ENCODE measurements around the gene COL12A1. TPM values are rescaled to one million over a fixed set of nuclear protein-coding genes. Genes with fewer than 3 reads are reported as not detected.

The COL12A1 gene
- total RNA-seq, 2 experiments from 2014 or later = not detected

DNA sequence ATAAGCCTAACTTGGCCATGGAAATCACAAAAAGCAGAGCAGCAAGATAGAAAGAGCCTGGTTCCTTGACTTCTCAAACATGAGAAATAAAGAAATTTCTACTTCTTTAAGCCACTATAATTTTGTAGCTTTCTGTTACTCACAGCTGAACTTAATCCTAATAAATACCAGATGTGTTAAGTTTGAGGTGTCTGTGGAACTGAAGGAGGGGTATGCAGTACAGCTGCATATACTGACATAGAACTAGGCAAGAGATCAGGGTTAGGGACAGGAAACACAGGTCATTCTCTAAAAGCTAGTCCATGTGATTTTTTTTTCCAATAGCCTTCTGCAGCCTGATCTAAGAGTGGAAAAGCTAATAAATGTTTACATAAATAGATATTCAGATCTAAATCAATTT, 123.9 kb downstream of the COL12A1 start:
- Histone ChIP-seq H3K9me3 (ENCODE audit: low read length) (no peaks in the 10 kb centered on the region), H3K4me1 (ENCODE audit: insufficient read depth, low read length, poor library complexity, severe bottlenecking) (no peaks in the 10 kb centered on the region), H3K36me3 (ENCODE audit: insufficient read depth, low read length) (no peaks in the 10 kb centered on the region), H3K4me2 (ENCODE audit: low read length) (no peak overlapping the region), H3K79me2 (ENCODE audit: insufficient read depth, low read depth, low read length) (no peaks in the 10 kb centered on the region), H3K9me2 (ENCODE audit: insufficient read depth, low read length) (no peaks in the 10 kb centered on the region), H3K4me3 (ENCODE audit: low read depth, low read length, poor library complexity, severe bottlenecking) (no peak overlapping the region), H4K20me1 (ENCODE audit: insufficient read depth, low read length) (no peaks in the 10 kb centered on the region), H2AFZ (ENCODE audit: low read length) (no peak overlapping the region), H3K27ac (ENCODE audit: low read depth, low read length, poor library complexity, severe bottlenecking) (no peak overlapping the region)
- TF ChIP-seq, protein P1, sequence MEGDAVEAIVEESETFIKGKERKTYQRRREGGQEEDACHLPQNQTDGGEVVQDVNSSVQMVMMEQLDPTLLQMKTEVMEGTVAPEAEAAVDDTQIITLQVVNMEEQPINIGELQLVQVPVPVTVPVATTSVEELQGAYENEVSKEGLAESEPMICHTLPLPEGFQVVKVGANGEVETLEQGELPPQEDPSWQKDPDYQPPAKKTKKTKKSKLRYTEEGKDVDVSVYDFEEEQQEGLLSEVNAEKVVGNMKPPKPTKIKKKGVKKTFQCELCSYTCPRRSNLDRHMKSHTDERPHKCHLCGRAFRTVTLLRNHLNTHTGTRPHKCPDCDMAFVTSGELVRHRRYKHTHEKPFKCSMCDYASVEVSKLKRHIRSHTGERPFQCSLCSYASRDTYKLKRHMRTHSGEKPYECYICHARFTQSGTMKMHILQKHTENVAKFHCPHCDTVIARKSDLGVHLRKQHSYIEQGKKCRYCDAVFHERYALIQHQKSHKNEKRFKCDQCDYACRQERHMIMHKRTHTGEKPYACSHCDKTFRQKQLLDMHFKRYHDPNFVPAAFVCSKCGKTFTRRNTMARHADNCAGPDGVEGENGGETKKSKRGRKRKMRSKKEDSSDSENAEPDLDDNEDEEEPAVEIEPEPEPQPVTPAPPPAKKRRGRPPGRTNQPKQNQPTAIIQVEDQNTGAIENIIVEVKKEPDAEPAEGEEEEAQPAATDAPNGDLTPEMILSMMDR (conservative IDR thresholded peaks at IDR 0.05; ENCODE audit: low read length) = no peak
- no peak for TF ChIP-seq EZH2phosphoT487 (IDR thresholded peaks at IDR 0.05; ENCODE audit: borderline replicate concordance, low read depth, low read length)
- DNase-seq (ENCODE audit: low spot score) = no peak
- intact Hi-C loops (cut with micrococcal nuclease; ENCODE audit: unreplicated experiment) = no loop called here
- CTCF ChIA-PET (ENCODE audit: unreplicated experiment) = no interaction called here
- POLR2A ChIA-PET = interaction anchor here (0.6 to 1.5 kb wide), 5 partner anchors 9 to 20 kb away, joined by 3 to 4 read pairs (median 3); no protein-coding TSS in a partner anchor
- BruUV-seq (replicated peaks) = no TSS peak

DNA sequence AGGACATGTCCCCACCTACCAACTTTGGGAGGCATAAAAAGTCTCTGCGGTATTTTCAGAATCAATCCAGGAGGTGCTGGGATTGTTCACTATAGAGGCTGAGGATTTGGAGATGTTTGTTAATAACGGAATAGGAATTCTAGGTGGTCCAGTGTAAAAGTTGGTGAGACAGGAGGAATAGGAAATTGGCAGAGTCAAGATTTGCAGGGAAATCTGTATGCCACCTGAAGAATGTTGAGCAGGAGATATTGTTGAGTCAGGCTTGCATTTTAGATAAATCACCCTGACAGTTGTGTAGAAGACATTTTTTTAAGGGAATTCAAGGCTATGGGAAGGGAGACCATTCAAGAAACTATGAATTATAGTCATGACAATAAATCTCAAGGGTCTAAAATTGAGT, 124.8 kb downstream of the COL12A1 start:
- no peak overlapping the region for H3K4me3 ChIP-seq (ENCODE audit: low read depth, low read length, poor library complexity, severe bottlenecking)
- ChIA-PET CTCF (ENCODE audit: unreplicated experiment) (no interaction called here), POLR2A (interaction anchor here (0.5 to 1.5 kb wide), 3 partner anchors 10 to 794 kb away, joined by 3 to 6 read pairs (median 4); no protein-coding TSS in a partner anchor)
- no peaks in the 10 kb centered on the region for H3K9me2 ChIP-seq (ENCODE audit: insufficient read depth, low read length)
- no peaks in the 10 kb centered on the region for H3K4me1 ChIP-seq (ENCODE audit: insufficient read depth, low read length, poor library complexity, severe bottlenecking)
- H3K9me3 ChIP-seq (ENCODE audit: low read length) = no peaks in the 10 kb centered on the region
- no peak overlapping the region for H3K27ac ChIP-seq (ENCODE audit: low read depth, low read length, poor library complexity, severe bottlenecking)
- H3K79me2 ChIP-seq (ENCODE audit: insufficient read depth, low read depth, low read length) = no peaks in the 10 kb centered on the region
- no peak overlapping the region for H2AFZ ChIP-seq (ENCODE audit: low read length)
- no peak for DNase-seq (ENCODE audit: low spot score)
- TF ChIP-seq, protein P1 (conservative IDR thresholded peaks at IDR 0.05; ENCODE audit: low read length) = no peak
- TF ChIP-seq EZH2phosphoT487 (IDR thresholded peaks at IDR 0.05; ENCODE audit: borderline replicate concordance, low read depth, low read length) = no peak
- no TSS peak for BruUV-seq (replicated peaks)
- H3K4me2 ChIP-seq (ENCODE audit: low read length) = no peak overlapping the region
- H3K36me3 ChIP-seq (ENCODE audit: insufficient read depth, low read length) = no peaks in the 10 kb centered on the region
- intact Hi-C loops (cut with micrococcal nuclease; ENCODE audit: unreplicated experiment) = no loop called here
- no peaks in the 10 kb centered on the region for H4K20me1 ChIP-seq (ENCODE audit: insufficient read depth, low read length)

DNA sequence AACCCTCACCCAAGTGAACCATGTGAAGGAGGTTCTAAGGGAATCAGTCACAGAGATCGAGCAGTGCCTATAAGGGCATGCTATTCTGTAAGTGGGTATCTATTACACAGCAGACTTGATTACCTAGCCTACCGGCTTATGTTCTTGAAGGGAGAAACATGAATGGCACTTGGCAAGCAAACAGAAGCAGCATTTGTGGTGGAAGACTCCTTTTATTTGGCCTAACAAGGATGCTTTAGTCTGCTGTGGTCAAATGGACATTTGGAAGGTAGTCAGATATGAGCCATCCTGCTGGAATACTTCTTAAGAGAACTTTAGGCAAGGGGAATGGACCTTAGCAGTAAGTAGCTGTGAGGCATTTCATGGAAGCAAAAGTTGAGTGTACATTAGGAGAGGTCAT, 126.3 kb downstream of the COL12A1 start:
- no peaks in the 10 kb centered on the region for H3K79me2 ChIP-seq (ENCODE audit: insufficient read depth, low read depth, low read length)
- H2AFZ ChIP-seq (ENCODE audit: low read length) = no peak overlapping the region
- H3K4me3 ChIP-seq (ENCODE audit: low read depth, low read length, poor library complexity, severe bottlenecking) = no peak overlapping the region
- no peak overlapping the region for H3K4me2 ChIP-seq (ENCODE audit: low read length)
- H3K4me1 ChIP-seq (ENCODE audit: insufficient read depth, low read length, poor library complexity, severe bottlenecking) = no peaks in the 10 kb centered on the region
- TF ChIP-seq, protein P1 (conservative IDR thresholded peaks at IDR 0.05; ENCODE audit: low read length) = no peak
- TF ChIP-seq EZH2phosphoT487 (IDR thresholded peaks at IDR 0.05; ENCODE audit: borderline replicate concordance, low read depth, low read length) = no peak
- no peak overlapping the region for H3K27ac ChIP-seq (ENCODE audit: low read depth, low read length, poor library complexity, severe bottlenecking)
- ChIA-PET CTCF (ENCODE audit: unreplicated experiment) (no interaction called here), POLR2A (interaction anchor here (1.4 kb wide), 1 partner anchor 9 kb away, joined by 6 read pairs; no protein-coding TSS in a partner anchor)
- H4K20me1 ChIP-seq (ENCODE audit: insufficient read depth, low read length) = no peaks in the 10 kb centered on the region
- H3K9me3 ChIP-seq (ENCODE audit: low read length) = no peaks in the 10 kb centered on the region
- intact Hi-C loops (cut with micrococcal nuclease; ENCODE audit: unreplicated experiment) = no loop called here
- BruUV-seq (replicated peaks) = no TSS peak
- H3K9me2 ChIP-seq (ENCODE audit: insufficient read depth, low read length) = no peaks in the 10 kb centered on the region
- no peak for DNase-seq (ENCODE audit: low spot score)
- no peaks in the 10 kb centered on the region for H3K36me3 ChIP-seq (ENCODE audit: insufficient read depth, low read length)
